Stomach (tissue), 4 donors: ENCODE results near the gene FBL.

Source experiments
- POLR2A ChIP-seq, 4 donors: fragments of 450-650 bp; IDR thresholded peaks; one replicate each; pipeline ENCODE4 v1.6.1; 2016; ENCODE audit warnings: antibody characterized with exemption in 4 of 4, control low read depth in 2 of 4, mild to moderate bottlenecking in 1 of 4, moderate library complexity in 1 of 4
- POLR2AphosphoS5 ChIP-seq, 3 donors: sonication (generic); formaldehyde crosslinking; IDR thresholded peaks; one replicate each; pipeline ENCODE4 v1.6.1; 2016; ENCODE audit warnings: antibody characterized with exemption in 3 of 3
- TF ChIP-seq, protein P1 (sequence below), 7 experiments: fragments of 450-650 bp in 4 of 7; fragments of 200-600 bp in 3 of 7; sonication (generic) in 3 of 7; IDR thresholded peaks; one replicate each; pipeline ENCODE4 v1.5.1; 2016 to 2019; ENCODE audit warnings: antibody characterized with exemption in 7 of 7, control low read depth in 2 of 7, mild to moderate bottlenecking in 1 of 7

DNA sequence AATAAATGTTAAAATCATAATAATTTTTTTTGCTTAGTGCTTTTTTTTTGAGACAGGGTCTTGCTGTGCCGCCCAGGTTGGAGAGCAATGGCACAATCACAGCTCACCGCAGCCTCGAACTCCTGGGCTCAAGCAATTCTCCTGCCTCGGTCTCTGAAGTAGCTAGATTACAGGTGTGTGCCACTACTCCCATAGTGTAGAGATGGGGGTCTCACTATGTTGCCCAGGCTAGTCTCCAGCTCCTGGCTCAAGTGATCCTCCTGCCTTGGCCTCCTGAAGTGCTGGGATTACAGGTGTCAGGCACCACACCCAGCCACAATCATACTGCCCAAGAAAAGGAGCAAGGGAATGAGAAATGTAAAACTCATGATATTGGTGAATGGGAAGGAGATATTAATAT is 5.1 kb downstream of the FBL start:
- TF ChIP-seq POLR2A (IDR thresholded peaks at IDR 0.05): no peak
- TF ChIP-seq, protein P1, sequence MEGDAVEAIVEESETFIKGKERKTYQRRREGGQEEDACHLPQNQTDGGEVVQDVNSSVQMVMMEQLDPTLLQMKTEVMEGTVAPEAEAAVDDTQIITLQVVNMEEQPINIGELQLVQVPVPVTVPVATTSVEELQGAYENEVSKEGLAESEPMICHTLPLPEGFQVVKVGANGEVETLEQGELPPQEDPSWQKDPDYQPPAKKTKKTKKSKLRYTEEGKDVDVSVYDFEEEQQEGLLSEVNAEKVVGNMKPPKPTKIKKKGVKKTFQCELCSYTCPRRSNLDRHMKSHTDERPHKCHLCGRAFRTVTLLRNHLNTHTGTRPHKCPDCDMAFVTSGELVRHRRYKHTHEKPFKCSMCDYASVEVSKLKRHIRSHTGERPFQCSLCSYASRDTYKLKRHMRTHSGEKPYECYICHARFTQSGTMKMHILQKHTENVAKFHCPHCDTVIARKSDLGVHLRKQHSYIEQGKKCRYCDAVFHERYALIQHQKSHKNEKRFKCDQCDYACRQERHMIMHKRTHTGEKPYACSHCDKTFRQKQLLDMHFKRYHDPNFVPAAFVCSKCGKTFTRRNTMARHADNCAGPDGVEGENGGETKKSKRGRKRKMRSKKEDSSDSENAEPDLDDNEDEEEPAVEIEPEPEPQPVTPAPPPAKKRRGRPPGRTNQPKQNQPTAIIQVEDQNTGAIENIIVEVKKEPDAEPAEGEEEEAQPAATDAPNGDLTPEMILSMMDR (IDR thresholded peaks at IDR 0.05): no peak
- TF ChIP-seq POLR2AphosphoS5 (IDR thresholded peaks at IDR 0.05): no peak
